GM18951 (cell line): ENCODE measurements around the gene HBA1.
"Not testable (repeated sequence)": the region's sequence is repeated elsewhere in the genome, so short reads cannot be mapped to it uniquely, and the experiment has no call there.

Source experiments
- POLR2A ChIP-seq: IDR thresholded peaks from 4 replicates; pipeline ENCODE4 v1.6.1; 2011; ENCODE audit warnings: mild to moderate bottlenecking; ENCODE audit not compliant: insufficient read length, insufficient read depth; ENCODE audit errors: extremely low read depth
- in situ Hi-C: fragments of 300-500 bp; cut with MboI; formaldehyde crosslinking; loops from one replicate; pipeline ENCODE4 v1.12.0; 2022; ENCODE audit warnings: low sequenced_read_pairs, mixed read lengths, inconsistent platforms; ENCODE audit not compliant: unreplicated experiment

Gene HBA1

GRCh38 chr16:176477-177382 is at the start of gene HBA1:
Gene HBA1 (plus strand): TSS chr16:176680. CDS start chr16:176717, 37 bp downstream.
- in situ Hi-C loops = not testable (repeated sequence)

GRCh38 chr16:129075-129474 is 47.4 kb upstream of the HBA1 start:
- no peak for TF ChIP-seq POLR2A
- in situ Hi-C loops = no loop called here

DNA sequence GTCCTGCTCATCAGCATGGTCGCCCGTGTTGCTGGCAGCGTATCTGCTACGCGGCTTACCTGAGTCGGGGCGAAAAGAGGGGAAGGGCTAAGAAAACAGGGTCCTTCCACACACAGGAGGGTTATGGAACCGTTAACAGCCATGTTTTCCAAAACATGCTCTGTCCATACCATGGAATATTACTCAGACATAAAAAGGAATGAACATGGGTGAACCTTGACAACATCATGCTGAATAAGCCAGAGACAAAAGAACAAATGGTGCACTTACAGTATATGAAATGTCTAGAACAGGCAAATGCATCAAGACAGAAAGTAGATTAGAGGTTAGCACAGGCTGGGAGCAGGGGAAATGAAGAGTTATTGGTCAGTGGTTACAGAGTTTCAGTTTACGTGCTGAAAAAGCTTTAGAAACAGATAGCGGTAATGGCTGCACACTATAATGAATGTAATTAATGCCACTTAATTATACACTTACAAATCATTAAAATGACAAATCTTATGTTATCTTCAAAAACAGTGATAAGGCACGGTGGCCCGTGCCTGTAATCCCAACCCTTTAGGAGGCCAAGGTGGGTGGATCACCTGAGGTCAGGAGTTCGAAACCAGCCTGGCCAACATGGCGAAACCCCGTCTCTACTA is 45.8 kb upstream of the HBA1 start:
- no peak for TF ChIP-seq POLR2A
- in situ Hi-C loops = no loop called here

DNA sequence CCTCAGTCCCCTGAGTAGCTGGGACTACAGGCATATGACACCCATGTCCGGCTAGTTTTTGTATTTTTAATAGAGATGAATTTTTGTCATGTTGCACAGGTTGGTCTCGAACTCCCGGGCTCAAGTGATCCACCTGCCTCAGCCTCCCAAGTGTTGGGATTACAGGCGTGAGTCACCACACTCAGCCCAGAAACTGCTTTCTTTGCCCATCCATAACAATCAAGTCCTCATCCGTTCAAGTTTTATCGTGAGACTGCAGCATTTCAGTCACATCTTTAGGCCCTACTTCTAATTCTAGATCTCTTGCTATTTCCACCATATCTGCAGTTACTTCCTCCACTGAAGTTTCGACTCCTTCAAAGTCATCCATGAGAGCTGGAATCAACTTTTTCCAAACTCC is 44.4 kb upstream of the HBA1 start:
- no peak for TF ChIP-seq POLR2A
- in situ Hi-C loops = no loop called here

GRCh38 chr16:133716-134115 is 42.8 kb upstream of the HBA1 start:
- in situ Hi-C loops = no loop called here
- no peak for TF ChIP-seq POLR2A

DNA sequence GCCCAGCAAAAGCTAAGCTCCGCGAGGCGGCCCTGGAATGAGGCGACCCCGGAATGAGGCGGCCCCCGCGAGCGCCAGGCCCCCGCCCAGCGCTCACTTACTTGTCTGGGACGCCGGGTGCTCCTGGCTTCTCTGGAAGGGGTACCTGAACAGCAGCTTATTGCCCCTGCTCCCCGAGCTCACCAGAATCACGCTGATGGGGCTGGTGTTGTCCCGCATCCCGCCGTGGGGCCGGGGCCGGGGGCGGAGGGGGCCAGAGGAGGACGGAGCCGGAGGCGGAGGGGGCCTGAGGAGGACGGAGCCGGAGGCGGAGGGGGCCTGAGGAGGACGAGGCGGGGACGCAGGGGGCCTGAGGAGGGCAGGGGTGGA is 38.4 kb upstream of the HBA1 start:
- in situ Hi-C loops = no loop called here
- no peak for TF ChIP-seq POLR2A

DNA sequence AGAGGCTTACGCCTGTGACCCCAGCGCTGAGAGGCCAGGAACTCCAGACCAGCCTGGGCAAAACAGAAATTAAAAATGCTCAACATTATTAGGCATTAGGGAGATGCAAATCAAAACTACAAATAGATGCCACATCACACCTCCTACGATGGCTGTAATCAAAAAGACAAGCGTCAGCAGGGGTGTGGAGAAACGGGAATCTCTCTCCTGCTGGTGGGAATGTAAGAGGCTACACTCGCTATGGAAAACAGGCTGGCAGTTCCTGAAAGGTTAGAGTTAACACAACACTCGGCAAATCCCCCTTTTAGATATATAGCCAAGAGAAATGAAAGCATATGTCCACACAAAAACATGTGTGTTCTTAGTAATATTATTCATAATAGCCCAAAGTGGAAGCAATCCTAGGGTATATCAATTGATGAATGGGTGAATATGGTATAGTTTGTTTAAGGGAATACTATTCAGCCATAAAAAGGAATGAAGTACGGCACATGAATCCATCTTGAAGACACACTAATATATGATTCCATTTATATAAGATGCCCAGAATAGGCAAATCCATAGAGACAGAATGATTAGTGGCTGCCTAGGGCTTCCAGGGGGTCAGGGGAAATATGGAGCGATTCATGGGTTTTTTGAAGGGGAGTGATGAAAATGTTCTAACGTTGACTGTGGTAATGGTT is 36.2 kb upstream of the HBA1 start:
- TF ChIP-seq POLR2A = no peak
- in situ Hi-C loops = no loop called here

GRCh38 chr16:142405-142967 is 34.0 kb upstream of the HBA1 start:
- TF ChIP-seq POLR2A = no peak
- in situ Hi-C loops = no loop called here

DNA sequence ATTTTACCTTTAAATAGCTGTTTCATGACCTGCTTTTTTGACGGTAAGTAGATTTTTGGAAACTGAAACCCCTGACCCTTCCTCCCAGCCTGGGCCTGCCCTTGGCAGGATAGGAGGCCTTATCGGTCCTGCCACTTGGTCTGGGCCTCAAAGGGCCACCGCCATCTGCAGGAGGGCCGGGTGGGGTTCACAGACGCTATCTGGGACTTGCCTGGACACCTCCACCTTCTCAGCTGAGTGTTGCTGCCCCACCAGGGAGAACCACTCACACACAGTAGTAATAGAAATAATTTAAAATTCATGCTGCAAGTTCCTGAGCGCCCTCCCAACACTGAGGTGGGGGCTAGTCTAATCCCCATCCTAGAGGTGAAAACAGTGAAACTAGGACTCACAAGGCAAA is 33.4 kb upstream of the HBA1 start:
- no peak for TF ChIP-seq POLR2A
- in situ Hi-C loops = no loop called here

DNA sequence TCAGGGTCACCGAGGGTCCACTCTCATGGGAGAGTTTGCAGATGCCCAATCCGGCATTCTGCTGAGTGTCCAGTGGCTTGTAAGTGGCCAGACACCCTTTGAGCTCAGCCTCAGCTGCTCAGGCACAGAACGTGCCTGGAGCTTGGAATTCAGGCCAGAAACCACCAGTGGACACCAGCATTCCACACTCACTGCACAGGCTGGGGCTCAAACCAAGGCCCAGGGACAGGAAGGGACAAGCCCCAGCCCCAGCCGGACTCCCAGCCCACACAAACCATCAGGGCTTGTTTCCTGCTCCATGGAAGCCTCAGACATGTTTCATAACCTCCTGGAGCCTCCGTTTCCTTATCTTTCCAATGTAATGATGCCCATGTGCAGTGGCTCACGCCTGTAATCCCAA is 33.0 kb upstream of the HBA1 start:
- in situ Hi-C loops = no loop called here
- TF ChIP-seq POLR2A = no peak

GRCh38 chr16:144797-145252 is 31.7 kb upstream of the HBA1 start:
- TF ChIP-seq POLR2A = no peak
- in situ Hi-C loops = no loop called here

DNA sequence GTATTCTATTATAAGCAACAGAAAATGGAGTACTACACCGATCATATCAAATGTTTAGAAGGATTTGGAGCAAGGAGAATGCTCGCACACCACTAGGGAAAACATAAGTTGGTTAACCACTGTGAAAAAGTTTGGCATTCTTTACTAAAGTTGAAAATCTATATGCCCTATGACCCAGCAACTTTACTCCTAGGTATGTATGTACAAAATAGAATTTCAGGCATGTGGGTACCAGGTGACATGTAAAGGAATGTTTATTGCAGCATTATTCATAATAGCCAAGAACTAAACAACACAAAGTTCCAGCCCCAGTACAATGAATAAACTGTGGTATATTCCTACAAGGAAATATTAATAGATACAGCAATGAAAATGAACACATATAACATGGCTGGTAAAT is 29.8 kb upstream of the HBA1 start:
- in situ Hi-C loops = no loop called here
- no peak for TF ChIP-seq POLR2A

DNA sequence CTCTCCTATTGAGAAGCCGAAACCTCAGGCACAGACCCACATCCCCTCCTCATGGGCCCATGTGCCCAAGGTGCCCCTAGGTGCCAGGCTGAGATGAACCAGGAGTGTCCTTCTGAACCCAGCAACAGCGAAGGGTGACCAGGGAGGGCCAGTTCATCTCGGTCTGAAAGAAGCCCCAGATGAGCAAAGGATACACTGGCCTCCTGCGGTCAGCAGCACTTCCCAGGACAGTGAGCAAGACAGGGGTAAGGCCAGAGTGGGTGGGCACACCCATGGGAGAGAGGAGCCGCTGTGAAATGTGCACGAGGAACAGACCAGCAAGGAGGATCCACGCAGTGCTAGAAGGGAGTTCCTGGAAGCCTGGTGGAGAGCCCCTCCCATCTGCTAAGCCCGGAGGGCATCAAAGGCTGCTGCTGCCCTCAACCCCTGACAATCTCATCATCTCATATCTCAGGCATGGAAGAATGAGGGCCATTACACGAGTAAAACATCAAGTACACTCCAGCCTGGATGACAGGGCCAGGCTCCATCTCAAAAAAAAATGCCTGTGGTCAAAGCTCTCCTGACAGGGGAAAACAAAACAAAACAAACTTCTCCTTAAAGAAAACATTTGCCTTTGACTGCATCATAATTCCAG is 27.3 kb upstream of the HBA1 start:
- in situ Hi-C loops = no loop called here
- TF ChIP-seq POLR2A = no peak
